ENCODE measurements around the gene ZNF579. TPM values are rescaled to one million over a fixed set of nuclear protein-coding genes. Genes with fewer than 3 reads are reported as not detected.
A peak's percentile ranks its signal among the peaks of the same experiment; 100 is the strongest.

ZNF579 gene
- total and polyA plus RNA-seq, 2 of the 13 experiments (the other 11 are each of a cell fraction or from before 2014, with no cell fraction given): 2.1 to 2.9 TPM

DNA sequence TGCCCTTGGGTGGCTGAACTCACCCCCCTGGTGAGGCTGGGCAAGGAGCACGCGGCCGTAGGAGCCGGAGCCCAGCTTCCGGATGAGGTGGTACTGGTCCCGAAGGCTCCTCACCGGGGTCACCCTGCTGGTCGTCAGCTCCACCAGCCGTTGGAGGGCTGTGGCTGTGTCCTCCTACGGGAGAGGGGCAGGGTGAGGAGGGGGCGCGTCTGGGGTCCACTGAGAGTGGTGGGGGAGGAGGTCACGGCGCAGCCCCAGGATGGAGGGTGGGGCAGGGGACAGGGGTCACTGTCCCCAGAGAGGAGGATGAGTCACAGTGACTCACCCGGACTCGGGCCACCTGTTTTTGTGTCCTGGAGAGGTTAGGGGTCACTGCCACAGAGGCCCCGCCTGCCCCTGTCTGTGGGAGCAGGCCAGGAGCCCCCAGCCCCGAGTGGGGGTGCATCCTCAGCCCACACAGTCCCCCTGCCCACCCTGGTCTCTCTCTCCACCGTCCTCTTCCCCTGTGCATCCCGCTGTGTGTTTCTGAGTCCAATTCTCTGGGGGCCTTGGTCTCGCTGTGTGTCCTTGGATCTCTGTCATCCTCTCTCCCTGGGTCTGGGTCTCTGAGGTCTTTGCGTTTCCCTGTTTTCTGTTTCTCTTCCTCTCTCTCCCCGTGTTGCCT lies 35.7 kb downstream of the ZNF579 start (continued):
- TF ChIP-seq XRCC5 (optimal IDR thresholded peaks at IDR 0.05; ENCODE audit: low read length) (no peak), SALL1 (CRISPR knock-in tag; IDR thresholded peaks at IDR 0.05) (0 out of 2 replicates have a peak, but pooled peaks have one; percentile 37), ZFP36L2 (CRISPR knock-in tag; IDR thresholded peaks at IDR 0.05) (no peak), ZNF674 (CRISPR knock-in tag; IDR thresholded peaks at IDR 0.05; ENCODE audit: low read depth) (no peak), ZFX (CRISPR knock-in tag; IDR thresholded peaks at IDR 0.05; ENCODE audit: low read depth) (no peak), ONECUT2 (CRISPR knock-in tag; IDR thresholded peaks at IDR 0.05) (no peak), MED1 (CRISPR knock-in tag; IDR thresholded peaks at IDR 0.05) (peak; percentile 53), NFIC (IDR thresholded peaks at IDR 0.05; ENCODE audit: low read length) (no peak), NFYC (CRISPR knock-in tag; IDR thresholded peaks at IDR 0.05) (no peak), PHF21A (CRISPR knock-in tag; IDR thresholded peaks at IDR 0.05) (0 out of 2 replicates have a peak, but pooled peaks have one; percentile 25), ZNF225 (CRISPR knock-in tag; IDR thresholded peaks at IDR 0.05) (no peak), PRMT3 (CRISPR knock-in tag; IDR thresholded peaks at IDR 0.05; ENCODE audit: borderline replicate concordance, low read depth) (no peak), CREB1 (IDR thresholded peaks at IDR 0.05) (peak; percentile 48; the same call in 1 of the 2 replicates), CREB1 (CRISPR knock-in tag; IDR thresholded peaks at IDR 0.05) (no peak), DNMT1 (CRISPR knock-in tag; IDR thresholded peaks at IDR 0.05) (no peak), ZNF17 (CRISPR knock-in tag; IDR thresholded peaks at IDR 0.05) (no peak), ZBTB7A (CRISPR knock-in tag; IDR thresholded peaks at IDR 0.05) (no peak), JUNB (CRISPR knock-in tag; IDR thresholded peaks at IDR 0.05; ENCODE audit: borderline replicate concordance) (peak; percentile 73), SP4 (CRISPR knock-in tag; IDR thresholded peaks at IDR 0.05) (no peak), CBX5 (CRISPR knock-in tag; IDR thresholded peaks at IDR 0.05; ENCODE audit: borderline replicate concordance) (no peak), SIN3B (IDR thresholded peaks at IDR 0.05; ENCODE audit: low read length) (no peak)
- TF ChIP-seq, protein P1, sequence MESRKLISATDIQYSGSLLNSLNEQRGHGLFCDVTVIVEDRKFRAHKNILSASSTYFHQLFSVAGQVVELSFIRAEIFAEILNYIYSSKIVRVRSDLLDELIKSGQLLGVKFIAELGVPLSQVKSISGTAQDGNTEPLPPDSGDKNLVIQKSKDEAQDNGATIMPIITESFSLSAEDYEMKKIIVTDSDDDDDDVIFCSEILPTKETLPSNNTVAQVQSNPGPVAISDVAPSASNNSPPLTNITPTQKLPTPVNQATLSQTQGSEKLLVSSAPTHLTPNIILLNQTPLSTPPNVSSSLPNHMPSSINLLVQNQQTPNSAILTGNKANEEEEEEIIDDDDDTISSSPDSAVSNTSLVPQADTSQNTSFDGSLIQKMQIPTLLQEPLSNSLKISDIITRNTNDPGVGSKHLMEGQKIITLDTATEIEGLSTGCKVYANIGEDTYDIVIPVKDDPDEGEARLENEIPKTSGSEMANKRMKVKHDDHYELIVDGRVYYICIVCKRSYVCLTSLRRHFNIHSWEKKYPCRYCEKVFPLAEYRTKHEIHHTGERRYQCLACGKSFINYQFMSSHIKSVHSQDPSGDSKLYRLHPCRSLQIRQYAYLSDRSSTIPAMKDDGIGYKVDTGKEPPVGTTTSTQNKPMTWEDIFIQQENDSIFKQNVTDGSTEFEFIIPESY (CRISPR knock-in tag; IDR thresholded peaks at IDR 0.05): no peak
- TF ChIP-seq, protein P2, sequence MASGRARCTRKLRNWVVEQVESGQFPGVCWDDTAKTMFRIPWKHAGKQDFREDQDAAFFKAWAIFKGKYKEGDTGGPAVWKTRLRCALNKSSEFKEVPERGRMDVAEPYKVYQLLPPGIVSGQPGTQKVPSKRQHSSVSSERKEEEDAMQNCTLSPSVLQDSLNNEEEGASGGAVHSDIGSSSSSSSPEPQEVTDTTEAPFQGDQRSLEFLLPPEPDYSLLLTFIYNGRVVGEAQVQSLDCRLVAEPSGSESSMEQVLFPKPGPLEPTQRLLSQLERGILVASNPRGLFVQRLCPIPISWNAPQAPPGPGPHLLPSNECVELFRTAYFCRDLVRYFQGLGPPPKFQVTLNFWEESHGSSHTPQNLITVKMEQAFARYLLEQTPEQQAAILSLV (CRISPR knock-in tag; IDR thresholded peaks at IDR 0.05; ENCODE audit: borderline replicate concordance): no peak
- TF ChIP-seq, protein P3, sequence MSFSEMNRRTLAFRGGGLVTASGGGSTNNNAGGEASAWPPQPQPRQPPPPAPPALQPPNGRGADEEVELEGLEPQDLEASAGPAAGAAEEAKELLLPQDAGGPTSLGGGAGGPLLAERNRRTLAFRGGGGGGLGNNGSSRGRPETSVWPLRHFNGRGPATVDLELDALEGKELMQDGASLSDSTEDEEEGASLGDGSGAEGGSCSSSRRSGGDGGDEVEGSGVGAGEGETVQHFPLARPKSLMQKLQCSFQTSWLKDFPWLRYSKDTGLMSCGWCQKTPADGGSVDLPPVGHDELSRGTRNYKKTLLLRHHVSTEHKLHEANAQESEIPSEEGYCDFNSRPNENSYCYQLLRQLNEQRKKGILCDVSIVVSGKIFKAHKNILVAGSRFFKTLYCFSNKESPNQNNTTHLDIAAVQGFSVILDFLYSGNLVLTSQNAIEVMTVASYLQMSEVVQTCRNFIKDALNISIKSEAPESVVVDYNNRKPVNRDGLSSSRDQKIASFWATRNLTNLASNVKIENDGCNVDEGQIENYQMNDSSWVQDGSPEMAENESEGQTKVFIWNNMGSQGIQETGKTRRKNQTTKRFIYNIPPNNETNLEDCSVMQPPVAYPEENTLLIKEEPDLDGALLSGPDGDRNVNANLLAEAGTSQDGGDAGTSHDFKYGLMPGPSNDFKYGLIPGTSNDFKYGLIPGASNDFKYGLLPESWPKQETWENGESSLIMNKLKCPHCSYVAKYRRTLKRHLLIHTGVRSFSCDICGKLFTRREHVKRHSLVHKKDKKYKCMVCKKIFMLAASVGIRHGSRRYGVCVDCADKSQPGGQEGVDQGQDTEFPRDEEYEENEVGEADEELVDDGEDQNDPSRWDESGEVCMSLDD (CRISPR knock-in tag; IDR thresholded peaks at IDR 0.05; ENCODE audit: borderline replicate concordance): peak; percentile 50; the same call in 1 of the 2 replicates
- TF ChIP-seq, protein P4, sequence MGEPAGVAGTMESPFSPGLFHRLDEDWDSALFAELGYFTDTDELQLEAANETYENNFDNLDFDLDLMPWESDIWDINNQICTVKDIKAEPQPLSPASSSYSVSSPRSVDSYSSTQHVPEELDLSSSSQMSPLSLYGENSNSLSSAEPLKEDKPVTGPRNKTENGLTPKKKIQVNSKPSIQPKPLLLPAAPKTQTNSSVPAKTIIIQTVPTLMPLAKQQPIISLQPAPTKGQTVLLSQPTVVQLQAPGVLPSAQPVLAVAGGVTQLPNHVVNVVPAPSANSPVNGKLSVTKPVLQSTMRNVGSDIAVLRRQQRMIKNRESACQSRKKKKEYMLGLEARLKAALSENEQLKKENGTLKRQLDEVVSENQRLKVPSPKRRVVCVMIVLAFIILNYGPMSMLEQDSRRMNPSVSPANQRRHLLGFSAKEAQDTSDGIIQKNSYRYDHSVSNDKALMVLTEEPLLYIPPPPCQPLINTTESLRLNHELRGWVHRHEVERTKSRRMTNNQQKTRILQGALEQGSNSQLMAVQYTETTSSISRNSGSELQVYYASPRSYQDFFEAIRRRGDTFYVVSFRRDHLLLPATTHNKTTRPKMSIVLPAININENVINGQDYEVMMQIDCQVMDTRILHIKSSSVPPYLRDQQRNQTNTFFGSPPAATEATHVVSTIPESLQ (CRISPR knock-in tag; conservative IDR thresholded peaks at IDR 0.05): no peak
